ENCODE measurements around the gene CTDSPL.

Gene CTDSPL

GRCh38 chr3:37853691-37854413 lies 7.8 kb upstream of the CTDSPL start:
- DNase-seq = no peak

GRCh38 chr3:37855363-37855970 lies 6.2 kb upstream of the CTDSPL start:
- DNase-seq = no peak

- DNase-seq = no peak
Observed at GRCh38 chr3:37856381-37856780, 5.3 kb upstream of the CTDSPL start.

- no peak for DNase-seq
Observed at GRCh38 chr3:37858742-37859141, 2.9 kb upstream of the CTDSPL start.

GRCh38 chr3:37859354-37859753 lies 2.3 kb upstream of the CTDSPL start:
- no peak for DNase-seq

GRCh38 chr3:37859908-37860199 lies 1.8 kb upstream of the CTDSPL start:
- DNase-seq = no peak

GRCh38 chr3:37862219-37862902 lies 681 bp downstream of the CTDSPL start:
- DNase-seq = no peak

- DNase-seq = no peak
Observed at GRCh38 chr3:37862903-37863815, 1.5 kb downstream of the CTDSPL start.

DNA sequence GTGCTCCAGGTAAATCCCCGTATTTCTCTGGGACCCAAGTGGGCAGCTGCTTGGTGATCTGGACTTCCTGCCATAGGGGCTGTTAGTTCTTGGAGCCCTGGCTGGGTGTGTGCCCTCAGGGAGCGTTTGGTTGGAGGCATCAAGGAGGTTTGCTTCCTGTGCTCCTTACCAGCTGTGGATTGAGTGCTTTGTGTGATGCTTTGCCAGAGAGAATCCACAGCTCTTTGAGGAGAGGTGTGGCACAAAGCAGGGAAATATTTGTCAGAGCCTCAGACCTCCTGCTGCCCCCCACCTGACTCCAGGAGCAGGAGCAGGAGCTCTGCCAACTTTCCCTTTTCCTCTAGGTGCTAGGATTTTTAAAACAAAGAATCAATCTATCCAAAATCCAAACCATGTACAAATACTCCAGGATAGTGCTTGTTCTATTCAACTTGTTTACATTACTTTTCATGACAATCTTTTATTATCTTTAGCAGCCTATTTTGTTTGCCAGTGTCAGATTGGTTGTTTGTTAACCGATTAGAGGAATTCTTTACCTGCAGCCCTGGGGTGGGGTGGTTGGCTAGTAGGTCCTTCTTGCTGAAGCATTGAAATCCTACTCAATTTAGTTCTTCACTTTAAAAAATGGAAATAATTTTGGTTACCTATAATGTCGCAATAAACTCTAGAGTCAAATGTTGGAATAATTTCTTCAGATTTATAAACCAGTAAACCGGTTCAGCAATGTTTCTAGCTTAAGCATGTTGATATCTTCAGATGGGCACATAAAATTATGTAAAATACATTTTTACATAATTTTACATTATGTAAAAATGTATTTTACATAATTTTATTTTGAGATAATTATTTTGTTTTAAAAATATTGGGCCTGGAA lies 2.5 kb downstream of the CTDSPL start:
- no peak for DNase-seq

DNA sequence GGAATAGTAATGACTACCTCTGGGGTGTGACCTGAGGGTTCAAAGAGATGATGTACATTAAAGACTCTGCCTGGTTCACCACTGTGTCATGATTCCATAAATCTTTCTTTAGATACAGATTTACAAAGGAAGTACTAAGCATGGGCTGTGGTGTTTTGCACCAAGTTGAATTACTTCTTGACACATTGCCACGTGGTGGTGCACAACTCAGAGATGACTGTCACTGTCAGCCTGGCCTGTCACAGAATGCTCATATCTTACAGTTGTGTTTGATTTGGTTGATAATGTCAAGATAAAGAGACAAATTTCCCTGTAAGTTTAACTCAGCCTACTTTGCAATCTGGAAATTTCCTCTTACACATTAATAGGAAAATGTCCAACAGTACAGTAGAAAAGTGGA lies 3.2 kb downstream of the CTDSPL start:
- no peak for DNase-seq

GRCh38 chr3:37867144-37867543 lies 5.5 kb downstream of the CTDSPL start:
- DNase-seq = no peak

- DNase-seq = no peak
Observed at GRCh38 chr3:37871858-37872257, 10.2 kb downstream of the CTDSPL start.

DNA sequence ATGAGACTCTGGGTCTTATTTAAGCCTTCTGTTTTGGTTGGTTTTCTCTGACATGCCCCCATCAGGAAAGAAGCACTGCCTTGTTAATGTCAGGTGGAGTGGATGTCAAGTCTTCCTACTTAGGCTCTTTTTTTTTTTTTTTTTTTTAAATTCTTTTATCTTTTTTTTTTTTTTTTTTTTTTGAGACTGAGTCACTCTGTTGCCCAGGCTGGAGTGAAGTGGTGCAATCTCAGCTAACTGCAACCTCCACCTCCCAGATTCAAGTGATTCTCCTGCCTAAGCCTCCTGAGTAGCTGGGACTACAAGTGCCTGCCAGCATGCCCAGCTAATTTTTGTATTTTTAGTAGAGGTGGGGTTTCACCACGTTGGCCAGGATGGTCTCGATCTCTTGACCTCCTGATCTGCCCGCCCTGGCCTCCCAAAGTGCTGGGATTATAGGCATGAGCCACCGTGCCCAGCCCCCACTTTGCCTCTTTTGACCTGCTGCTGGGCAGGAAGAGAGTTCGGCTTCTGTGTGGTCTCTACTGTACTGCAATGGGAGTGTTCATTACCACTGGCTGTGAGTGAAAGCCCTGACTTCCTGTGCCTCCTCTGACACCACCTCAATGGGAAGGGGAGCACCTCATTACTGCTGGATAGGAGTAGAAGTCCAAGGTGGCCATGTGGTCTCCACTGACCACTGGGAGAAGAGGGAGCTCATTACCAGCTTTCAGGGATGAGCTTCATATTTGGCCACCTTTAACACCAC lies 10.9 kb downstream of the CTDSPL start:
- DNase-seq = no peak

- DNase-seq = no peak
Observed at GRCh38 chr3:37876279-37876678, 14.6 kb downstream of the CTDSPL start.

DNA sequence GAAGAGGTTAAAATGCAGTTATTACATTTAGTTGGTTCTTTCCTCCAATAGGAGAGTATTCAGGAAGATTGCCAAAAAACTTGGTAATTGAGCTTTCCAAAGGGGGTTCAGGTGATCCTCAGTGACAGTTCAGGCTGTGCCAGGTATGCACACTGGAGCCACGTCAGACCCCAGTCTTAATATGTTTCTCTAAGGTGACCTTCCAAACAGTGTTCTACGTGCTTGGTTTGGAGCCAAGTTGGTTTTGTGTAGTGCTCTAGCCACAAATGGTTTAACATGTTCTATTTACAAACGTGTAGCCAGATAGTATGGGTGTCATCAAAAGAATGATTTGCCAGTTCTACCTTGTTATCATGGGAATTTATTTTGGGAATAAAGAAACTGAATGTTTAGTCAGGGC lies 21.0 kb downstream of the CTDSPL start:
- DNase-seq = no peak

- DNase-seq = no peak
Observed at GRCh38 chr3:37885814-37886213, 24.1 kb downstream of the CTDSPL start.

GRCh38 chr3:37886395-37886794 lies 24.7 kb downstream of the CTDSPL start:
- no peak for DNase-seq

DNA sequence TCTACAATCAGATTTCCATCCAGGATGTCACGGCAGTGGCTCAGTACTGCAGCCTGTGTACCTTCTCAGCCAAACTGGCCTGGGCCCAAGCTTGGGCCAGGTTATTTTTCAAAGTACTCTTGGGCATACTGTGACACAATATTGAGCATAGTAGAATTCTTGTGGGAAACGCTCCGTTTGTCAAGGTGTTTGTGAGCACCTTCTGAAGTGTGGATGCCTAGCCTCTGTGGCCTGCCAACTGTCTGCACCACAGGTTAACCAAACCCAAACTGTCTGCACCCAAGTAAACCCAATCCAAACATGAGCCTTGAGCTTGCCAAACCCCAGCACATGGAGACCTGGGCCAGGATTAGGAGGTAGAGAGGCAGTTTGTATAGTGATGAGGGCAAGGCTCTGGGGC lies 25.4 kb downstream of the CTDSPL start:
- no peak for DNase-seq

GRCh38 chr3:37887824-37888223 lies 26.1 kb downstream of the CTDSPL start:
- no peak for DNase-seq

DNA sequence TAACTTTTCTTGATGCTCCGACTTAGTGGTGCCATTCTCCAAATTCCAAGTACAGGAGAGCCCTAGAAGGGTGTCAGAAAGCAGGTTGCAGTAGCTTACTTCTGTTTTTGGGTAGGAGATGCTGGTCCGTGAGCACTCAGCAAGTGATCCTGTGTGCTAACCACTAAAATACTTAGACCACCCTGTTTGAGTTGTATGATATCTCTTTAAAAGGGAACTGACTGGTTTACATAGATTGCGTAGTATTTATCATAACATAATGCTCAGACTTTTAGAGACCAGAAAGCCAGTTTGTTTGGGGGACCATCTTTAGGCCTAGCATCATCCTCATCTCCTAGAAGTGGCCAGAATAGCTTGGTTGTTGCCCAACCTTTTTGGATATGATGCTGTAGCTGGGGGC lies 26.7 kb downstream of the CTDSPL start:
- no peak for DNase-seq

DNA sequence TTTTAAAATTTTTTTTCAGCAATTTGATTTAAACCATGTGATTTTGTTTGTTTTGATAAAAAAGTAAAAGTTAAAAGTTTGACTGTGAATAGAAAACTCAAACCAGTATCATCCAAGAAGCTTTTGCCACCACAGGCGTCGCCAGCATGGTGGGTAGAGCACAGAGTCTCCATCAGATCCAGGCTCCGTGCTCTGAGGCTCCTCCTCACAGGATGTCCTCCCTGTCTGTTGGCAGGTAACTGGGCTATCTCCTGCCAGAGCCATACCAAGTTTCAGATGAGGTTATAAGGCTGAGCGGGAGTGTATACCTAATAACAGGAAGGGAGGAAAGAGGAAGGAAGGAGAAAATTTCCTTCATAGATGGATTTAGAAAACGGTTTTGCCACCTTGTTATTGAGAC lies 28.8 kb downstream of the CTDSPL start:
- DNase-seq = no peak

DNA sequence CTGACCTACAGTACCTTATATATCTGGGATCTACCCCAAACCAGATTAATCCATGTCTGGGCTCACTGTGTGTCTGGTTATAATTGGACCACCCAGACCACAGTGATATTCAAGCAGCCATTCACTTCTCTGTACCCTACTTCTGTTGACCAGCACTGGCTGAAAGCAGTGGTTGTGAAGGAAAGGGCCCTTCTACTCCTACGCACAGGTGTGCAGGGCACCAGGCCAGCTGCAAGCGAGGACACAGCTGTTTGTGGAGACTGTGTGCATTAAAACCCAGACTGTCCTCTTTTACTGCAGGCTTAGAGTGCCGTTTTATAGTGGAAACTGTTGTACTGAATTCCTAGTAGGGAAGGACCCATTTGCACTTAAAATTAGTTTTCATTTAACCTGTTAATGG lies 29.5 kb downstream of the CTDSPL start:
- no peak for DNase-seq
